ENCODE data around the gene TMEM156.

The TMEM156 gene

DNA sequence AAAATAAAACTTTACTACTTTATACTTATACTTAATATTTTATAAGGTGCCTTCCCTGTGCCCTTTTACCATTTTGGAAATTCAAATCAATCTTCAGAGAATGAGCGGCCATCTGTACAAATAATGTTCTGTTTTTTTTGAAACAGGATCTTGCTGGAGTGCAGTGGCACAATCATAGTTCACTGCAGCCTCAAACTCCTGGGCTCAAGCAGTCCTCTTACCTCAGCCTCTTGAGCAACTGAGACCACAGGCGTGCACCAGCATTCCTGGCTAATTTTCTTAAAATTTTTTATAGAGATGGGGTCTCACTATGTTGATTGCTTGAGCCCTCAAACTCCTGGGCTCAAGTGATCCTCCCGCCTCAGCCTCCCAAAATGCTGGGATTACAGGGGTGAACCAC, 111.1 kb downstream of the TMEM156 start:
- DNase-seq = no peak

DNA sequence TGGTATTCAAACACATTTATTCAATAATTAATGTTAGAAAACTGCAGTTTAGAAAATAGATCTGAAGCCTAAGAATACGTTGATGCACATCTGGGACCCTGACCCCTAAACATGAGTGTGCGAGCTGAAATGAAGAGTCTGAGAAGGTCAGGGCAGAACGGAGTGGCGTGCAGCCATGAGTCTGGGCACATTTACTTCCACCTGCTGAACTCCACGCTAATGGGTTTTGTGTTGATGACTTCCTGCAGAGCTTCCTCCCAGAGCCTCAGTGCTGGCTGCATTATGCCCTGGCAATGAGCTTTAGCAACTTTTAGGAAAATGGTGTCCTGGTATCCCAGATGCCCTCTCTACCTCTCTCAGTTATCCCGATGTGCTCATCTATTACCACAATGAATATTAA, 111.5 kb downstream of the TMEM156 start:
- no peak for DNase-seq

DNA sequence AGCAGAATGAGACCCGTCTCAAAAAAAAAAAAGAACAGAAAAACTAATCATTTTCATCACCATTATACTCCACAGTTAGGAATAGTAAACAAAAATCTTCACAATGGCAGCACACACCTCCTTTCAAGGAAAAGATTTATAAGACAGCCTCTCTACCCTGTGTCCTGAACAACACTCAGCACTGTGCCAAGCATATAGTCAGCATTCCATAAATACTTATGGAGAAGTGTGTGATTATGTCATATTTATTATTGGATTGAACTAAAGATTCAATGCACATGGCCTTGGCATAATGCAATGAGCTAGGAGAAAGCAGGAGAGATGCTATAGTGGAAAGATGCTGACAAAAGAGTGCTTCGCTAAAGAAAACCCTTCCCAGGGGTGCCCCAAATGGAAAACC, 112.0 kb downstream of the TMEM156 start:
- DNase-seq = peak; percentile 14

DNA sequence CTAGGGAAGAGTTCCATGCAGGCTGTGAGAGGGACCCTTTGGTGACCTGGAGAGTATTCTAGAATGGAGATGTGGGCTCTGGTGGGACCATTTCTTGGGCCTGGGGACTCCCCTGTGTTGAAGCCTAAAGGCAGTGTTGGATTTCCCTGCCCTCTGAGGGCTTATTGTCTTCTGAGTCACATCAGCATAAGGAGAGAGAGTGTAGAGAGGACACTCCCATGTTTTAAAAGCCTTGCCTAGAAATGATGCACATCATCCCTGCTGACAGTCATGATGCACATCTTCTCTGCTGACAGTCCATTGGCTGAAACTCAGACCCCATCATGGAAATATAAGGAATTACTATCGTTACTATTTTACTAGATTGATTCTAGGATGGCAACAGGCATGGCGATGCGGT, 112.7 kb downstream of the TMEM156 start:
- DNase-seq = no peak

DNA sequence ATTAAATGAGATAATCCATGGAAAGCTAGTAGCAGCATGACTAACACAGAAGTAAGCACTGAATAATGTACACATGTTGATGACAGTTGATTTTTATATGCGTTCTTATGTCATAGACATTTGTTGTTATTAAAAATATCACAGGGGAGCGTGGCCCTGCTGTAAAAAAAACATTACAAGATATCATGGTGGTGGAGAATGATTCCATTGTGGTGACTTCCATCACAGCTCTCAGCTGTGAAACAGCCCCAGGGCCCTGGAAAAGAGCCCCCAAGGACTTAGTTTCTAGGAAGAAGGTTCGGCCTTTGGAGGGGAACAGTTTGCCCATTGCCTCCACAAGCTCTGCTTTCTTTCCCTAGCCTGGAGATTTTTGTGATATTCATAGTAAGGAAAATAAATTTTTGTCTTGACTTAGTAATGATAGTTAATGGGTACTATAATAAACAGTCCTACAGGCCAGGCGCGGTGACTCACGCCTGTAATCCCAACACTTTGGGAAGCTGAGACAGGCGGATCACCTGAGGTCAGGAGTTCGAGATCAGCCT, 114.7 kb downstream of the TMEM156 start:
- peak; percentile 7 for DNase-seq

All from fibroblast of skin of right quadriceps (primary cell).